Uterus (tissue), 2 donors: Measurements from ENCODE around the gene FBXW7.

Experiments
- CTCF ChIP-seq, 4 experiments: fragments of 200-600 bp in 2 of 4; fragments of 450-650 bp in 2 of 4; sonication (generic) in 2 of 4; IDR thresholded peaks; one replicate each; pipeline ENCODE4 v1.5.1; 2016 to 2019; ENCODE audit warnings: antibody characterized with exemption in 4 of 4, mild to moderate bottlenecking in 2 of 4, moderate library complexity in 1 of 4
- POLR2A ChIP-seq, 2 donors: fragments of 450-650 bp; IDR thresholded peaks; one replicate each; pipeline ENCODE4 v1.6.1; 2016; ENCODE audit warnings: antibody characterized with exemption in 2 of 2, mild to moderate bottlenecking in 1 of 2, moderate library complexity in 1 of 2

GRCh38 chr4:152364383-152364782 is 171.5 kb downstream of the FBXW7 start:
- no peak for TF ChIP-seq CTCF (IDR thresholded peaks at IDR 0.05)
- TF ChIP-seq POLR2A (IDR thresholded peaks at IDR 0.05), result no peak
